H54 (cell line): ENCODE results near the gene CHRM5.

Experiments used
- DNase-seq: peaks from one replicate; pipeline ENCODE4 v3.0.0; 2011; ENCODE audit warnings: low spot score, mixed read lengths; ENCODE audit not compliant: insufficient read length
- FAIRE-seq: peaks from 3 replicates; lab custom pipeline; 2011; peaks lifted over from hg19 to GRCh38; lab: Jason Lieb, UNC
- POLR2A ChIP-seq: IDR thresholded peaks from 2 replicates; pipeline ENCODE4 v1.6.1; 2011; ENCODE audit warnings: low read depth, mild to moderate bottlenecking, low read length

CHRM5 gene

DNA sequence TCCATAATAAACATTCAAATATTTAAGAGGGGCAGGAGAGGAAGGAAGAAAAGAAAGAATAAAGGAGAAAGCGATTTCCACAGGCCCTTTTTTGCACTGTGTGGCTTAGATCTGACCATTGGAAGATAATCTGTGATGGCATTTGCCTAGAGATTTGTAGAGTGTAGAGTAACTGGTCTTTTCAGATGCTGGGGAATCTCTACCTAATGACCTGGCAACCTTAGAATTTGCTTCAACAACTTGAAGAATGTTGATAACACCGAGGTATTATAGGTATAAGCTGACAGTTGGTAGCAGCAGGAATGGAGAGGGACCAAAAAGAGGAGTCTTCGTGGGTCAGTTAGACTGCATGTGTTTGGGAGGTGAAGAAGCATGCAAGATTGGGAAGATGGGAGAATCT lies 91.6 kb downstream of the CHRM5 start:
- no peak for TF ChIP-seq POLR2A
- no peak for DNase-seq
- FAIRE-seq: no peak

DNA sequence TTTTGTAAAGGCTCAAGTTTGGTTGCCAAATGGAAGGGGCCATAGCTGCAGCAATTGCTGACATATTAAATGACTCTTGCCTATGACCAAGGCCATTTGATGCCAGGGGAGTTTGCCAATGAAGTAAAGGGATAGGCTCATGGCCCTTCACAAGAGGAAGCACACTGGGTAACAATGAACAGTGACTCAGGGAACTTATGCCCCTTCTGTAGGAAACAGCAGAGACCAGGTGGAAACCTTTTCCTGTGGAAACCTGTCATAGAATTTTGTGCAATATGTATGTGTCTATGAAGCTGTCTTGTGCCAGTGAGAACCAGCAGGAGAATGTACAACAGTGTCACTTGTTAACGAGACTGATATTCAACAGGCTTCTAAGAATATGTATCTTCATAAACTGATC lies 96.1 kb downstream of the CHRM5 start:
- TF ChIP-seq POLR2A: no peak
- FAIRE-seq: no peak

DNA sequence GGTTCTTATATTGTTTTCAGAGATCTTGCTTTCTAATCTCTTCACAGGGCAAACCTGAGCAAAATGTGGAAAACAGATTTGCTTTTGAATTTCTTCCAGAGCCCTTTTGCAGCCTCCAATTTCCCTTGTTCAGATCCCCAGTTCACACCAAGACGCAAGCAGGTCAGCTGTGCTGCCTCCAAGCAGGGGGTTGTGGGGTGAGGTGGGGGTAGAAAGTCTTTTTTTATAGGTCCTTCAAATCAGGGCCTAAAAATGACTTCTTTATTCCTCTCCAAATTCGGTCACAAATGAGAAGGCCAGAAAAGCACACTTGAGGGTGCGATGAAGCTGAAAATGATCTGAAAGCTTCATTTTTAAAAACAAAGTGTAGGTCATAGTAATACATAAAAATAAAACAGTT lies 97.0 kb downstream of the CHRM5 start:
- TF ChIP-seq POLR2A: no peak
- FAIRE-seq: no peak

More for the DNA sequence above, 96.1 kb downstream of the CHRM5 start:
- no peak for DNase-seq

DNA sequence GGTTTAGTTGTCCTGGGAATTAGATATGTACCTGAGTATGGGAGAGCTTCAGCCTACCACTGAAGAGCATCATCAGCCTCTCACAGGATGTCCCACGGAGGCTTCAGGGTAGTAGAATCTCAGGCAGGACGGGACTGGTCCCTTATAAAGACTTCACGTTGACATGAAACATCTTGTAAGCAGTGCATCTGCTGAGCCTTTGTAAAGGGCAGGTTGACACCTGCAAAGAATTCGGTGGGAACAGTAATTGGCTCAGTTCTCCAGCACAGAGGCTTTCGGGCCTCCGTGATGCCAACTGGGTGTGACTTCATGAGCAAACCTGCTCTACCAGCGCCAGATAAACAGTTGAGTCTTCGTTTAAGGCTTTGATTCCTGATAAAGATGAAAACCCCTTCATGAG lies 97.6 kb downstream of the CHRM5 start:
- no peak for TF ChIP-seq POLR2A
- DNase-seq: no peak
- FAIRE-seq: no peak

More for the DNA sequence above, 97.0 kb downstream of the CHRM5 start:
- no peak for DNase-seq

DNA sequence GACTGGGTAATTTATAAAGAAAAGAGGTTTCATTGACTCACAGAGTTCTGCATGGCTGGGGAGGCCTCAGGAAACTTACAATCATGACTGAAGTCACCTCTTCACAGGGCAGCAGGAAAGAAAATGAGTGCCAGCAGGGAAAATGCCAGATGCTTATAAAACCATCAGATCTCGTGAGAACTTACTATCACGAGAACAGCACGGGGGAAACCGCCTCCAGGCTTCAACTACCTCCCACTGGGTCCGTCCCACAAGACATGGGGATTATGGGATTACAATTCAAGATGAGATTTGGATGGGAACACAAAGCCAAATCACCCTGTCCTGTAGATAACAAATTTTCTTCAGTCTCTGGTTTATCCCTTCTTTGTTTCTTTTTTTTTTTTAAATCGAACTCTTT lies 101.7 kb downstream of the CHRM5 start:
- no peak for TF ChIP-seq POLR2A
- FAIRE-seq (no peak), DNase-seq (no peak)

DNA sequence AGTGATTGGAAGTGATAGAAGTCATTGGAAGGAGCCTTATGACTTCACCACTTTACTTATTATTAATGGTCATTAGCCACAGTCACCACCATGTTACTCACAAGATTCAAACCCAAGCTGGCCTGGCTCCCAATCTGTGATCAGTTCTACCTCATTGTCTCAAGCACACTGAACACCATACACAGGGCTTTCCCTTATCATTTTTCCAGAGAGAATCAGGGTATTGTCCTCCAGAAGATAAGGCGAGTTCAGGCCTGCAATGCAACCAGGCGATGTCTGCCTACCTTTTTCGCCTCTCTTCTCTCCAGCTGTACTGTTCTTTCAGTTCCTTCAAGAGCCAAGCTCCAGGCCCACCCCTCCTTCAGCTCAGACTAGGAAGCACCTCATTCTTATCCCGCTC lies 108.5 kb downstream of the CHRM5 start:
- FAIRE-seq (no peak), DNase-seq (no peak)
- TF ChIP-seq POLR2A: no peak

DNA sequence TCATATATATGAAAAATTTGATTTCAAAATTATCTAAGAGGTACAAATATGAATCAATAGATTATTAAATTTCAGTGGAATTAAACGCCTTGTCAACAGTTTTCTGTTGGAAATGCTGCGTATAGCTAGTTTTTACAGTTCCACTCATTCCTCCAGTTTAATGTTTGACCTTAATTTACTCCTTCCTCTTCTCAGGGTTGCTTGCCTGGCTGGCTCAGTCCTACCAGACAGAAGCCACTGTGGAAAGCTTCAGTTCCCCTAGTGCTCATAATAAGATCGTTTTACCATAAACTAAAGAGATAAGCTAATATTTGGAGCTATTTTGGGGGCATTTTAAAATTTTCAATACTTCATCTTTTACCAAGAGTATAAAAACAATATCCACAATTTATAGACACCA lies 110.6 kb downstream of the CHRM5 start:
- no peak for DNase-seq
- no peak for FAIRE-seq

DNA sequence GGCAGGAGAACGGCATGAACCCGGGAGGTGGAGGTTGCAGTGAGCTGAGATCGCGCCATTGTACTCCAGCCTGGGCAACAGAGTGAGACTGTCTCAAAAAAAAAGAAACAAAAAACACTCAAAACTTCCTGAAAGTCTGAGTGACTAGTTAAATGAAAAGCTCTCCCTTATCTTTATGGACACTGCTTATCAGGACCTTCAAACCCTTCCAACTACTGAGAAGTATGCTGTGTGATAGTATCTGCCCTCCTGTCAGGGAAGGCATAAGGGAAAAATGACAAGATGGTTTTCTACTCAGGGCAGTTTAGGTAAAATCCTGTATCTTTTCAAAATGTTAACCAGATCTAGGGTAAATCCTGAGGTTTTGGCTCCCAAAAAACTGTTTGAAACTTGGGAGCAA lies 111.6 kb downstream of the CHRM5 start:
- no peak for TF ChIP-seq POLR2A
- DNase-seq (no peak), FAIRE-seq (no peak)

More for the DNA sequence above, 110.6 kb downstream of the CHRM5 start:
- TF ChIP-seq POLR2A: no peak

DNA sequence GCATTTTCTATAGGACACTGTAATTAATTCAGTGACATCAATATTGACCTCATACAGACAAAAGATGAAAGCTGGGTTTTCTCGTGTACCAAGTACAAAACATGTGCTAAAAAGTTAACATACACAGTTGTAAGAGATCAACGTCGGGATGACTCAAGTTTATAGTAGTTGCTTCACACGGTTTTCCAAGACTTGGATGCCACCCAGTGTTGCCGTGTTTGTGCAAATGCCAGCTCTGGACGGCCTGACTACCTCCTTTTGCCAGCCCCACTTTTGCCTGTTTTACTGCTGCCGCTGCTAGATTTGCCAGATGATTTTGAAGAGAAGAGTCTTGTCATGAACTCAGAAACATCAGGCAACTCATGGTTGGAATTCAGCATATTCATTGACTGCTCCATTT lies 115.8 kb downstream of the CHRM5 start:
- no peak for TF ChIP-seq POLR2A
- peak; percentile 84 for FAIRE-seq
- DNase-seq: peak; percentile 15

DNA sequence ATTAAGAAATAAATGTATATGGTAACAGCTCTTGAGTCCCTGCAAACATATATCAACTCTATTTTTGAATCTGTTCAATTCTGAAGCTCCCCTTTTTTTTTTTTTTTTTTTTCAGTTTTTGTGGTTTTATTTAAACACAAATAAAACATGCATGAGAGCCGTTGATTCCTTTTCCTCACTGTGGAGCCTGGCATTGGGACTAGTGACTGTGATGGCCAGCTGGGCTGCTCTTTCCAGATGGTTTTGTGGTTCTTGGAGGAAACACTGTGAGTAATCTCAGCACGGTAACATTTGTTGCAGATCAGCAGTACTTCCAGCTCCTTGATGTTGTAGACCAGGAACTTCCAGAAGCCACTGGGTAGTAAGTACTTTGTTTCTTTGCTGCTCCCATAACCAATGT lies 117.4 kb downstream of the CHRM5 start:
- no peak for FAIRE-seq
- DNase-seq: no peak
- TF ChIP-seq POLR2A: no peak

DNA sequence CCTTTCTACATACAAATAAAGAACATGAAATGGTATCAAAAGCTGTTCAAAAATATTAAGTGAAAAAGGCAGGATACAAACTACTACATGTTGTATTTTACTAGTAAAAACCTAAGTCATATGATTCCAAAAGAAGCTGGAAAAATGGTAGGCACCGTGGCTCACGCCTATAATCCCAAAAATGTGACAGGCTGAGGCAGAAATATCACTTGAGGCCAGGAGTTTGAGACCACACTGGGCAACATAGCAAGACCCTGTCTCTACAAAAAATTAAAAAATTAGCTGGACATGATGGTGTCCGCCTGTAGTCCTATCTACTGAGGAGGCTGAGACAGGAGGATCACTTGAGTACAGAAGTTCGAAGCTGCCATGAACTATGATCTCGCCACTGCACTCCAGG lies 131.6 kb downstream of the CHRM5 start:
- no peak for FAIRE-seq

DNA sequence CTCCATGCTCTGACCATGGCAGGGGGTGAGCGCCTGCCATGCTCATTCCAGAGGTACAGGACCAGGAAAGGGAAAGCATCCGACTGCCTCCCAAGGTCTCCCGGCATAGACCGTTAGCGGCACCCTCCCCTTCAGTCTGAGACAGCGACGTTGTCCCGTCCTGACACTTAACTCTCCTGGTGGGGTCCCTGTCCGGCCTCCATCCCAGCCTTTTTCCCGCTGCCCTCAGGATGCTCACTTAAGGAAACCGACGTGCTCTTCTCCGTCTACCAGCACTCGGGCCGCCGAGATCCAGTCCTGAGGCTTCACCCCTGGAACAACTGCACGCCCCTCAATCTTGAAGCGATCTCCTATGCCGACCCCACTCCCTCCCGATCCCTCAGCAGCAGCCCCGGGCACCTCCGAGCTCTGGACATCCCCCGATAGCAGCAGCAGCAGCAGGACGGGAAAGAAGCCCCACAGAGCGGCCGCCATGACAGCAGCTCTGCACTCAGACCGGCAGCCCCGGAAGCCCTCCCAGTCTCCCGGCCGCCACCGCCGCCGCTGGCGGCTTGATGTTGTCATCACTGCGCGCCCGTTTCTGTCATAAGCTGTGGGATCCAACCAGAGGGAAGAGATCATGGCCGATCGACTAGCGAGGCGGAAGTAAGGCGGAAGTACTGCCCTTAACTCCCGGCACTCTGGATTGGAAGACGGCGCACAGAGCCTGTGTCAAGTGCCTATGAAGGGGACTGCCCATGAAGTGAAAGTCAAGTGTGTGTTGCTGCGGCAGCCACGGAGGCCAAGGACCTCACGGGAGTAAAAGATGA lies 133.3 kb downstream of the CHRM5 start, which contains the start of the genes EMC7 and PGBD4:
EMC7 (minus strand) TSS at position 497 of the 809 bp plus-strand sequence; CDS start at position 474, 23 bp downstream.
PGBD4 (plus strand) TSS at position 718 of the 809 bp plus-strand sequence. CDS start 449 bp downstream, outside the sequence.
- TF ChIP-seq POLR2A: peak; percentile 77
- DNase-seq: peak; percentile 81
- peak; percentile 96 for FAIRE-seq

More for the DNA sequence above, 131.6 kb downstream of the CHRM5 start:
- DNase-seq: no peak
- TF ChIP-seq POLR2A: no peak

DNA sequence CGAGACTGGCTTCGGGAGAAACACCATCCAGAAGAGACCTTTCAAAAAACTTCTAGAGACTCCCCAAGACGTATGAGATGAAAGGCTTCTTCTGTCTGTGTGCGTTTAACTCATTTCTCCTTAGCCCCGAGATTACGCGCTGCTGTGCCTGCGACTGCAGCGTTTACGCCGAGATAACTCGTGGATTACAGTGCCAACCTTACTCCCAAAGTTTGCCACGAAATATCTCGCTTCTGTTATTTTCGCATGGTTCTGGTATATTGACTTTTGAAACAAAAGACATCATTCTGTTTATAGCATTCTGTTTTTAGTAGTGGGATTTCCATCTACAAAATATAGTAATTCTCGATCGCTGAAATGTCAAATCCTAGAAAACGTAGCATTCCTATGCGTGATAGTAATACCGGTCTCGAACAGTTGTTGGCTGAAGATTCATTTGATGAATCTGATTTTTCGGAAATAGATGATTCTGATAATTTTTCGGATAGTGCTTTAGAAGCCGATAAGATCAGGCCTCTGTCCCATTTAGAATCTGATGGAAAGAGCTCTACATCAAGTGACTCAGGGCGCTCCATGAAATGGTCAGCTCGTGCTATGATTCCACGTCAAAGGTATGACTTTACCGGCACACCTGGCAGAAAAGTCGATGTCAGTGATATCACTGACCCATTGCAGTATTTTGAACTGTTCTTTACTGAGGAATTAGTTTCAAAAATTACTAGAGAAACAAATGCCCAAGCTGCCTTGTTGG lies 134.1 kb downstream of the CHRM5 start:
- no peak for FAIRE-seq

DNA sequence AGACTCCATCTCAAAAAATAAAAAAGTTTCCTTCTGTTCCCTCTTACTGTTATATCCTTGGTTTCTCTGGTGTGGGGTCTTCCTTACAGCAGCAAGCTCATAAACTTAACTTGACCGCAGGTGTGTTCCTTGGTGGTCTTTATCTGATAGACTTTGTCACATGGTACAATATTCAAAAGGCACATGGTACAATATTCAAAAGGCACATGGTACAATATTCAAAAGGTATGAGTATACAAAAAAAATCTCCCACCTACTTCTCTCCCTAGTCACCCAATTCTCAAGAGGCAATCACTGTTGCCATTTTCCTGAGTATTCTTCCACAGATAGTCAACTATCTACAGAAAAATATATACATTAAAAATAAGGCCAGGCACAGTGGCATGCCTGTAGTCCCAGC lies 138.1 kb downstream of the CHRM5 start:
- no peak for DNase-seq
- FAIRE-seq: no peak
- no peak for TF ChIP-seq POLR2A

More for the DNA sequence above, 134.1 kb downstream of the CHRM5 start:
- DNase-seq: no peak
- no peak for TF ChIP-seq POLR2A
